Activated CD4-positive, alpha-beta T cell treated with anti-CD3 and anti-CD28 coated beads, Interleukin-2, Interleukin-6, amounts not matched to agents 100 ng/mL and 50 ng/mL, durations not matched to agents 16 hours and 8 hours (primary cell): ENCODE measurements around the gene CDH2.

ENCODE experiments used
- DNase-seq: peaks from one replicate; pipeline ENCODE4 v3.0.0-alpha.2; 2020

Gene CDH2

GRCh38 chr18:28125051-28125450, 51.9 kb downstream of the CDH2 start:
- no peak for DNase-seq

- no peak for DNase-seq
These were observed 52.5 kb downstream of the CDH2 start for GRCh38 chr18:28124131-28125029.

GRCh38 chr18:28123401-28124030, 53.4 kb downstream of the CDH2 start:
- DNase-seq: no peak

GRCh38 chr18:28120828-28121515, 56.0 kb downstream of the CDH2 start:
- no peak for DNase-seq

- DNase-seq: no peak
These were observed 60.5 kb downstream of the CDH2 start for GRCh38 chr18:28116461-28116860.

- no peak for DNase-seq
These were observed 61.8 kb downstream of the CDH2 start for GRCh38 chr18:28115149-28115550.

- DNase-seq: no peak
These were observed 62.5 kb downstream of the CDH2 start for GRCh38 chr18:28114472-28114871.

- DNase-seq: no peak
These were observed 63.5 kb downstream of the CDH2 start for GRCh38 chr18:28113271-28114029.

GRCh38 chr18:28112056-28112470, 64.9 kb downstream of the CDH2 start:
- DNase-seq: no peak

- no peak for DNase-seq
These were observed 66.0 kb downstream of the CDH2 start for GRCh38 chr18:28110924-28111323.

GRCh38 chr18:28109781-28110560, 67.0 kb downstream of the CDH2 start:
- no peak for DNase-seq

- DNase-seq: no peak
These were observed 68.1 kb downstream of the CDH2 start for GRCh38 chr18:28108814-28109213.

- DNase-seq: no peak
These were observed 68.7 kb downstream of the CDH2 start for GRCh38 chr18:28108254-28108653.

- no peak for DNase-seq
These were observed 77.7 kb downstream of the CDH2 start for GRCh38 chr18:28099237-28099636.

- DNase-seq: no peak
These were observed 81.3 kb downstream of the CDH2 start for GRCh38 chr18:28095631-28096030.

GRCh38 chr18:28095041-28095440, 81.9 kb downstream of the CDH2 start:
- no peak for DNase-seq

GRCh38 chr18:28091197-28091596, 85.7 kb downstream of the CDH2 start:
- DNase-seq: no peak

- no peak for DNase-seq
These were observed 88.5 kb downstream of the CDH2 start for GRCh38 chr18:28088477-28088876.

- DNase-seq: no peak
These were observed 90.0 kb downstream of the CDH2 start for GRCh38 chr18:28086670-28087552.

- no peak for DNase-seq
These were observed 95.4 kb downstream of the CDH2 start for GRCh38 chr18:28081516-28081915.

- DNase-seq: no peak
These were observed 96.0 kb downstream of the CDH2 start for GRCh38 chr18:28080876-28081300.
